CMK (cell line): Measurements from ENCODE around the gene USH2A.
A peak's percentile ranks its signal among the peaks of the same experiment; 100 is the strongest.

Source experiments
- DNase-seq: peaks from one replicate; pipeline ENCODE4 v3.0.0-alpha.2; 2010; ENCODE audit warnings: low read depth

USH2A gene

GRCh38 chr1:215710036-215710898 is 713.0 kb downstream of the USH2A start:
- peak; percentile 18 for DNase-seq

GRCh38 chr1:215704089-215704860 is 719.0 kb downstream of the USH2A start:
- no peak for DNase-seq

- DNase-seq = no peak
Measured at GRCh38 chr1:215682232-215682631, 741.0 kb downstream of the USH2A start.

GRCh38 chr1:215681041-215681440 is 742.2 kb downstream of the USH2A start:
- DNase-seq = no peak

GRCh38 chr1:215679231-215679630 is 744.0 kb downstream of the USH2A start:
- no peak for DNase-seq

GRCh38 chr1:215677112-215677511 is 746.1 kb downstream of the USH2A start:
- no peak for DNase-seq

- DNase-seq = no peak
Measured at GRCh38 chr1:215673943-215674342, 749.3 kb downstream of the USH2A start.

- DNase-seq = no peak
Measured at GRCh38 chr1:215672482-215672881, 750.8 kb downstream of the USH2A start.

- no peak for DNase-seq
Measured at GRCh38 chr1:215669806-215670491, 753.3 kb downstream of the USH2A start.

- no peak for DNase-seq
Measured at GRCh38 chr1:215667761-215668160, 755.5 kb downstream of the USH2A start.

GRCh38 chr1:215665215-215665614 is 758.0 kb downstream of the USH2A start:
- no peak for DNase-seq

- no peak for DNase-seq
Measured at GRCh38 chr1:215661033-215661432, 762.2 kb downstream of the USH2A start.

GRCh38 chr1:215660259-215660658 is 763.0 kb downstream of the USH2A start:
- DNase-seq = no peak

GRCh38 chr1:215657047-215657446 is 766.2 kb downstream of the USH2A start:
- no peak for DNase-seq

GRCh38 chr1:215652371-215652770 is 770.9 kb downstream of the USH2A start:
- DNase-seq = no peak

- DNase-seq = no peak
Measured at GRCh38 chr1:215651867-215652266, 771.4 kb downstream of the USH2A start.

GRCh38 chr1:215650446-215651149 is 772.6 kb downstream of the USH2A start:
- DNase-seq = no peak

GRCh38 chr1:215648957-215649356 is 774.3 kb downstream of the USH2A start:
- no peak for DNase-seq

- DNase-seq = no peak
Measured at GRCh38 chr1:215647738-215648137, 775.5 kb downstream of the USH2A start.

GRCh38 chr1:215645861-215646260 is 777.4 kb downstream of the USH2A start:
- DNase-seq = no peak

- DNase-seq = no peak
Measured at GRCh38 chr1:215645182-215645581, 778.1 kb downstream of the USH2A start.
